GOT3 (cell line): ENCODE data around the gene PIAS2.
"Not testable (repeated sequence)": the region's sequence is repeated elsewhere in the genome, so short reads cannot be mapped to it uniquely, and the experiment has no call there.

Experiments
- DNase-seq: peaks from one replicate; lab custom pipeline; 2025; ENCODE audit warnings: mixed read lengths; lab: John Stamatoyannopoulos, UW

PIAS2 gene

GRCh38 chr18:46832849-46833248 is 84.5 kb downstream of the PIAS2 start:
- no peak for DNase-seq

DNA sequence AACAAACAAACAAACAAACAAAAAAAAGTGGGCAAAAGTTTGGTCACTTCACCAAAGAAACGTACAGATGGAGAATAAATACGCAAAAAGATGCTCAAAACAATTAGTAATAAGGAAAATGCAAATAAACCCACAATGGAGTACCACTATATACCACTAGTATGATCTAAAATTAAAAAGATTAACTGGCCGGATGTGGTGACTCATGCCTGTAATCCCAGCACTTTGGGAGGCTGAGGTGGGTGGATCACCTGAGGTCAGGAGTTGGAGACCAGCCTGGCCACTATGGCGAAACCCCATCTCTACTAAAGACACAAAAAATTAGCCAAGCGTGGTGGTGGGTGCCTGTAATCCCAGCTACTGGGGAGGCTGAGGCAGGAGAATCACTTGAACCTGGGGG is 84.9 kb downstream of the PIAS2 start:
- DNase-seq, result not testable (repeated sequence)

DNA sequence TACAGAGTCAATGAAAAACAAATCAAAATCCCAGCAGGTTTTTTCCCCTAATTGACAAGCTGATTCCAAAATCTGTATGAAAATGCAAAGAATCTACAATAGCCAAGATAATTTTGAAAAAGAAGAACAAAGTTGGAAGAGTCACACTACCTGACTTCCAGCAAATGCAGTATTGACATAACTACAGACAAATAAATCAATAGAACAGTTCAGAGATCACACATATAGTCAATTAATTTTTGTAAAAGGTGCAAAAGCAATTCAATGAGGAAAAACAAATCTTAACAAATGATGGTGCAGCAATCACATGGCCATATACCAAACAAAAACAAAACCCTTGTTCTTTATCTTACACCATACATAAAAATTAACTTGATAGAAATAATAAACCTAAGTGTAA is 85.9 kb downstream of the PIAS2 start:
- DNase-seq, result no peak

DNA sequence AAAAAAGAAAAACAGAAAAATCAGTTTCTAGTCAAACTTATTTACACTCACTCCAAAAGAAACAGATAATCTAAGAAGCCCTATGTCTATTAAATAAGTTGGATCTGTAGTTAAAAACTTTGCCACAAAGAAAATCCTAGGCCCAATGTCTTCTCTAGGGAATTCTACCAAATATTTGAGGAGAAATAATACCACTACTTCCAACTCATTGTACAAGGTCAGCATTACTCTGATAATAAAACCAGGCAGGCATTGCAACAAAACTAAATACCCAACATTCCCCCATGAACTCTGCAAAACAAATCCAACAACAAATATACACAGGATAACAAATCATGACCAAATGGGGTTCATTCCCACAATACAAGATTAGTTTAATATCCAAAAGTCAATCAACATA is 86.7 kb downstream of the PIAS2 start:
- no peak for DNase-seq

- DNase-seq, result no peak
Measured at GRCh38 chr18:46829947-46830346, 87.4 kb downstream of the PIAS2 start.

GRCh38 chr18:46829531-46829930 is 87.8 kb downstream of the PIAS2 start:
- no peak for DNase-seq

DNA sequence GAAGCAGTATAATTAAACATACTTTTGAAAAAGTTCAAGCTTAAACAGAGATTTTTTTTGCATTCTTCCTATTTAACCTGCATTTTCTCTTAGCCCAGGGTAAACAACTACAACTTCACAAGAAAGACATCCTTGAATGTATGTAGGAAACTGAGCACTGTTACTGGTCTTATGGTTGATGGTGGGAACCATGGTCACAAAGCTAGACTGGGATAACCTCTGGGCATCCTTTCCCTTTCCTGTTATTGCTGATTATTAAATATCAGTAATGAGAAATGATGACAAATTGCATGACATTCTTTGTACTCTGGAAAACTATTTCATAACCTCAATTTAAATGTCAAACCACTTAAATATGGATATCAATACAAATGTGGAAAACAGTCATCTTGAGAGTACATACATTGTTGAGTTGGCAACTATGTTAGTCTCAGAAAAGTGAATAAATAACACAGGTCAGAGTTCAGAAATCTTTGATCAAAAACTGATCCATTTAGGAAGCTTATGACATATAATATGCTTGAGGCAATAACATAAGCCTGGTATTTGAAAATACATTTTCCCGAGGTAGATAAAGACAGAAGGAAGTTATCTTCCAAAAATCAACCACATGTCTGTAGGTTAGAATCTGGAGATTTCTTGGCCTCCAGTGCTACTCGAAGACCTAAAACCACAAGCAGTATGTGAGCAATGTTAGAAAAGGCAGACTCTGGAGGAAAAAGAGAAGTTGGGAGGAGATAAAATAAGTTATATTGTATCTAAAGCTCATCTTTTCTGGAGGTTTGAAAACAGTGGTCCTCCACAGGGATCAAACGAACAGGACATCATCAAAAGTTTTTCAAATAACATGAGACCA is 95.2 kb downstream of the PIAS2 start:
- no peak for DNase-seq

DNA sequence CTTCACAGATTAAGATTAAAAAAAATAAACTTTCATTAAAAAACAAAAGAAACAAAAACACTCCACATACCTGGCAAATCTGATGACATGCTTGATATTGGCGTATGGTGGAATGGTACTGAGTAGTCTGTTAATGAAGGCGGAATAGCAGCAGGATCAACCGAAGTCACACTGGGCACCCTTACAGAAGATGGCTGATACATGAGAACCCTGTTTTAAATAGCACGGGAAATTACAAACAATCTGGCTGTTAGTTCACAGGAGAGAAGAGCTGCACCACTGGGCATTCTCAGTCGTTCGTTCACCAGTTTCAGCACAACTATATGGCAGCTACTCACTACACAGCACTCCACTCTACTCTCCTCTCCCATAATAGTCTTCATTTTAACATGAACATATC is 96.4 kb downstream of the PIAS2 start:
- no peak for DNase-seq

DNA sequence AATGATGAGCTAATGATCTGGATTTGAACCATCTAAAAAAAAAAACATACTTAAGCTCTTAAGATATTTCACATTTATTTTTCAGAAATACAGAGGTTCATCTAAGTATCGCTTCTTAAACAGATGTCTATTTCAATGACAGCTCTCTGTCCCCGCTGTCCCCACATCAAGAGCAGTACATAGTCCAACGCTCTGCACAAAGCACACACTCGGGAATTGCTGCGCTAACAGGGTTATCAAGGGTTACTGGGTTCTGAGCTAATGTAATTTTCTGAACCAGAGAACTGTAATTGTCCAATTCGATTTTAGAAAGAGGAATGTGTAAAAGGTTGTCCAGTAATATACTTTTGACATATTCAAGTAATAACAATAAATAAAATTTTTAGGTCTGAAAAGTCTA is 101.6 kb downstream of the PIAS2 start:
- no peak for DNase-seq

GRCh38 chr18:46814399-46814798 is 102.9 kb downstream of the PIAS2 start:
- DNase-seq, result no peak

GRCh38 chr18:46812311-46812710 is 105.0 kb downstream of the PIAS2 start:
- no peak for DNase-seq

DNA sequence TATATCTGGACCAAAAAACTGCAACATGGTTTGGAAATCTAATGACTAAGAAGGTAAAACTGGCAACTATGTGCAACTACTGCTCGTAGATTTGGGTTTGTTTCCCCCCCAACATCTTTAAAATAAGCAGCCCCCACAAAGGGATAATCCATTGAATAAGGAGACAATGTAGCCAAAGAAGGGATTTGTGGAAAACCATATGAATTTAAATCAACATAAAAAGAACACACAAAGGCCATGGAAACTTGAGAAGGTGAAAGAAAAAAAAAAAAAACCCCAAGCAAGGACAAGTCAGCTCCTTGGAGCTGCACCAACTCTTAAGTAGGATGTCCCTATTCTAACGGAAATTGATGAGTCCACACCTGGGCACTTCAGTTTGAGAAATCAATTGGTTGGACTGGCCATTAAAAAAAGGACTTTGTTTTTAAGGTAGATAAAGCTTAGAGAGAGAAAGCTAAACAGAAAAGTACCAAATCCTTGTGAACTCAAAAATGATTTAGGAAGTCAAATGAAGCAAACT is 106.8 kb downstream of the PIAS2 start:
- no peak for DNase-seq

GRCh38 chr18:46809145-46809544 is 108.2 kb downstream of the PIAS2 start:
- no peak for DNase-seq

GRCh38 chr18:46795945-46796344 is 121.4 kb downstream of the PIAS2 start:
- DNase-seq, result not testable (repeated sequence)

DNA sequence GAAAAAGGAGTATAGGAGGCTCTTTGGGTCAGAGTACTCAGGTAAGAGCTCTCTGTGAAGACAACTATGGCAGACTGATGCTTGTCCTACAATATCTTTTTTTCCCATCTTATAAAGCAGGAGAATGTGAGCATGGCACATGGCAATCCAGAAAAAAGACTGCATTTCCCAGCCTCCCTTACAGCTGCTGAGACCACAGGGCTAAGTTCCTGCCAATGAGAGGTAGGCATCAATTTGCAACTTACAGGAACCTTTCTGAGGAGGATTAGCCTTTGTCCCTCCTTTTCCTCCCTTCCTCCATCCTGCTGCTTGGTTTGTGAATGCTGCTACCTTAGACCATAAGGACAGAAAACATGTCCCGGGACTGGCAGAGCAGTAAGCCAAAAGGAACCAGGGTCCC is 122.7 kb downstream of the PIAS2 start:
- no peak for DNase-seq

- DNase-seq, result no peak
Measured at GRCh38 chr18:46793565-46793964, 123.7 kb downstream of the PIAS2 start.

GRCh38 chr18:46789088-46789487 is 128.2 kb downstream of the PIAS2 start:
- no peak for DNase-seq

DNA sequence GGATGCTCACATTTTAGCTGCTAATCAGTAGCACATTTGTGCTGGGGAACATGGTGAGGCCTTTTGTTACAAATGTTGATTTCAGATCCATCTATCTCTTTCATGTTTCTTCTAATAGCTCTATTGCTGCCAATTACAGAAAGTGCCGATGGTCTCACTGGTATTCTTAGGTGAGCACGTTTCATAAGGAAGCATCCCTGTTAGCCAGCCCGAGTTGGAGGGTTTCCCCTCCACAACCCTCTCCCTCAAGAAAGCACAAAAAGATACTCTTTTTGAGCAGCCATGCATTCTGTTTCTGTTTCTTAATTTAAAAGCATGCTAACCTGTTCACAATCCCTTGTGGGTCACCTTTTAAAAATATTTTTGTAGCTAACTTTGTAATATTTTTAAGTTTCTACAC is 129.6 kb downstream of the PIAS2 start:
- no peak for DNase-seq

DNA sequence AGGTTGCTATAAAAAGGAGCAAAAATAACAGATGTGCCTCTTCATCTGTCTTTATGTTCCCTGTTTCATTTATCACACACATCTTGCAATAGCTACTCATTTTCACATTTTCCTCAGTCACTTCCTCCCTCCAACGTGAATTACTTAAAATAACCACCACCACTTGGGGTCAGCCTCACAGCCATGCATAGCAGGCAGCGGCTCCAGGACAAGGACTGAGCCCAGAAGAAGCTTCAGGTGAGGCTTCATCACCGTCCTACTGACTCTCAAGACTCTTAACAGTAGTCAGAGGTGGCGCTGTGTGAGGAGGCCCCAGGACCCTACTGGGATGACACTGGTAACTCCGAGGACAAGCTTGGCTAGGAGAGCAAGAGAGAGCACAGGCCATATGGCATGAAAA is 144.9 kb downstream of the PIAS2 start:
- DNase-seq, result no peak

DNA sequence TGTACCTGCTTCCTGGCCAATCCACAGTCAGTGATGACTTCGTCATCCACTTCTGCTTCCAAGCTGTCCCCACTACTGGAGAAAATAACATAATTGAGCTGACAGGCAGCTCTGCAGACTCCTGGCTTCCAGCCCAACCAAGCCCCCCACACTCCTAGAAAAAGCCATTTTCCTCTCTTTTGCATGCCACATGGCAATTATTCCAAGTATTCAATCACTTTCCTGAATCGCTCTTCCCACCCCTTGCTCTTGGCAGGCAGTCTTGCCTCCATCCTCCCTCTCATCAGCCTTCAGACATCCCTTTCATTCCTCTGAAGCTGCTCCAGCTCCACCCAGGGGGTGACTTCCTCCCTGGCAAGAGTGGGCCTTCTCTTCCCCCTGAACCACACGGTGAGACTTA is 146.2 kb downstream of the PIAS2 start:
- DNase-seq, result no peak

GRCh38 chr18:46770708-46771107 is 146.6 kb downstream of the PIAS2 start:
- no peak for DNase-seq

DNA sequence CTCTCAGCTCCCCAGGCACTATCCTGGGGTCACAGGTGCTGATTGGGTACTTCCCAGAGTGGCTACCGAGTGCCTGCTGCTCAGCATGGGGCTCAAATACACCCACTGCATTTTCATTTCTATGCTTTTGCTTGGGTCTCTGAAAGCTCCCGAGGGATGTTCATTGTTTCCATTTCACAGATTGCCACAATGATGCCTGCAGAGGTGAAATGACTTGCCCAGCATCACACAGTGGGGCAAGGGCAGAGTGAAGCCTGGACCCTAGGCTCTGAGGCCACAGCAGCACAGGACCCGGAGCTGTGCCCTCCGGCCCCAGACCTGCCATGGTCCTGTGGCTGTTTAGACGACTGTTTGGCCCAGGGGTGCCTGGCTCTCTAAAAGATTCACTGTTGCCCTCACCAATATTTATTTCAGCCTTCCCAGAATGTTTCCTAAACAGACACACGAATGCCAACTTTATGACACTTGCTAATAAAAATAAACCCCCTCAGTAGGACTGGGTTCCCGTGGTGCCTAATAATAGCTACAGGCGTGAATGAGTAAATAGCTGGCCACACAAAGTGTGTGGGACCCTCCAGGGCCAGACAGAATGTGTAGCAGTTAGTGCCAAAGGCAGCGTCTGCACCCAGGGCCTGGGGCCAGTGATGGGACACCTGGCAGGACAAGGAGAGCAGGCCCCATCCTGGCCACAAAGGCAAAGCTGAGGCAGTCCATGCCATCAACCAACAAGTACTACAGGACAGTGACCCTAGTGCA is 149.0 kb downstream of the PIAS2 start:
- DNase-seq, result no peak

- no peak for DNase-seq
Measured at GRCh38 chr18:46767217-46767616, 150.1 kb downstream of the PIAS2 start.
